GM06990 (cell line): Measurements from ENCODE around the gene AKNA.

Experiments used
- DNase-seq: peaks from one replicate; pipeline ENCODE4 v3.0.0-alpha.2; 2011; ENCODE audit not compliant: insufficient read length; ENCODE audit errors: extremely low read depth
- H3K27me3 ChIP-seq: replicated peaks from 2 replicates; pipeline ENCODE4 v1.6.0; 2011; ENCODE audit warnings: low read length; ENCODE audit not compliant: control insufficient read depth, insufficient read depth
- H3K36me3 ChIP-seq: 2 replicates; pipeline ENCODE4 v1.5.1; 2011; ENCODE audit warnings: low read length; ENCODE audit not compliant: control insufficient read depth, insufficient read depth
- H3K4me3 ChIP-seq: replicated peaks from 2 replicates; pipeline ENCODE4 v1.5.1; 2011; ENCODE audit warnings: low read depth, mild to moderate bottlenecking, control low read depth, low read length
- CTCF ChIP-seq: IDR thresholded peaks from 2 replicates; pipeline ENCODE4 v1.5.1; 2011; ENCODE audit warnings: low read length, control low read depth, mild to moderate bottlenecking, inconsistent platforms; ENCODE audit not compliant: insufficient read depth, poor library complexity, severe bottlenecking

AKNA gene

GRCh38 chr9:114424126-114424525, 36.3 kb upstream of the AKNA start:
- Histone ChIP-seq H3K4me3 (no peak overlapping the region), H3K27me3 (peaks cover 5% of the 10 kb centered on the region)
- no peak for DNase-seq

GRCh38 chr9:114423181-114423580, 35.4 kb upstream of the AKNA start:
- Histone ChIP-seq H3K36me3 (no peaks in the 10 kb centered on the region), H3K27me3 (peaks cover 4% of the 10 kb centered on the region), H3K4me3 (no peak overlapping the region)
- DNase-seq: no peak
- TF ChIP-seq CTCF: no peak

More at GRCh38 chr9:114424126-114424525, 36.3 kb upstream of the AKNA start:
- TF ChIP-seq CTCF: no peak
- no peaks in the 10 kb centered on the region for H3K36me3 ChIP-seq

- peaks cover 4% of the 10 kb centered on the region for H3K27me3 ChIP-seq
- H3K36me3 ChIP-seq: no peaks in the 10 kb centered on the region
- TF ChIP-seq CTCF: no peak
- H3K4me3 ChIP-seq: no peak overlapping the region
- DNase-seq: no peak
These were observed 33.4 kb upstream of the AKNA start for GRCh38 chr9:114421147-114421546.

GRCh38 chr9:114419796-114420195, 32.0 kb upstream of the AKNA start:
- Histone ChIP-seq H3K27me3 (peaks cover 1% of the 10 kb centered on the region), H3K4me3 (no peak overlapping the region), H3K36me3 (no peaks in the 10 kb centered on the region)
- DNase-seq: no peak
- no peak for TF ChIP-seq CTCF

GRCh38 chr9:114418053-114418452, 30.3 kb upstream of the AKNA start:
- TF ChIP-seq CTCF: no peak
- no peak for DNase-seq
- Histone ChIP-seq H3K27me3 (no peaks in the 10 kb centered on the region; the same call in none of the 2 replicates), H3K4me3 (no peak overlapping the region), H3K36me3 (no peaks in the 10 kb centered on the region)

- DNase-seq: no peak
- no peaks in the 10 kb centered on the region; the same call in none of the 2 replicates for H3K27me3 ChIP-seq
- TF ChIP-seq CTCF: no peak
These were observed 29.7 kb upstream of the AKNA start for GRCh38 chr9:114417511-114417910.

More at GRCh38 chr9:114417511-114417910, 29.7 kb upstream of the AKNA start:
- H3K36me3 ChIP-seq: no peaks in the 10 kb centered on the region
- no peak overlapping the region for H3K4me3 ChIP-seq
